GM18907 (cell line): Measurements from ENCODE around the gene HPCAL1.
A peak's percentile ranks its signal among the peaks of the same experiment; 100 is the strongest.

Experiments used
- ATAC-seq: cut with Tn5 transposase; IDR thresholded peaks from one replicate; pipeline ENCODE4 v1.9.1; 2021; ENCODE audit warnings: mild to moderate bottlenecking, moderate library complexity; ENCODE audit not compliant: unreplicated experiment

Gene HPCAL1

DNA sequence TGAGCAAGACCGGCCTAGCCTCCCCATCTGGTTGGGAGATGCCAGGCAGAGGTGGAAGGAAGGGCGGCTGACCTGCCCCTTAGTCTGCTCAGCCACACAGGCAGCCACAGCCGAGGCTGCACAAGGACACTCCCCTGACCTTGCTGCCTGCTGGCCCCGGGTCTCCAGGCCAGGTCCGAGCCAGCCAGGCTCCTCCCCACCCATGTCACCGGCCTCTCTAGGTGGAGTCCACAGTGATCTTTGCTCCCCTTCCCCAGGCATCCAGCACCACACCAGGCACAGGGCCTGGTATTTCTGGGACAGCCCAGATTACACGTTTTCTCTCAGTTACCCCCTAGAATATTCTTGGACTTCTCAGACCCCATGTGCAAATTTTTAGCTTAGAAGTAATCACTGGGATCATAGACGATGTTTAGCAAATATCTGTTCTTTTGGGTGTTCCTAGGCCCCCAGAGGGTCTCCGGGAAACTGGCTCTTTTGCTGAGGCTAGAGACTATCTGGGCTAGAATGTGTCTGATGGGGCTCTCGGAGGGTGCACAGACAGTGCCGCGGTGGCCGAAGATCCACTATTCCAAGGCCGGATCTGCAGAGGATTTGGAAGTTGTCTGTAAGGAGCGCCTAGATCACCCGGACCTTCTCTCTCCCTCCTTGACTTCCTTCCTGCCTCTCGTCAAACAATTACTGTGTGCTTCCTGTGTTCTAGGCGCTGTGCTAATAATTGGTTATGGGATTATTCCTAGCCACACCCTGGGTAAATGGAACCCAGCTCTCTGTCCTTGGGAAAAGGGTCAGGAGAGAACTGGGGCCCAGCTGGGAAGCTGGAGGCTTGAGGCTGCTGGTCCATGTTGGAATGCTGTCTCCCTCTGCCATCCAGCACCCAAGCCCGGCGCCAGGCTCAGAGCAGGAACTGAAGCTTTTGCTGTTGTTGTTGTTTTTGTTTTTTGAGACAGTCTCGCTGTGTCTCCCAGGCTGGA is 98.6 kb downstream of the HPCAL1 start:
- peak; percentile 4 for ATAC-seq

DNA sequence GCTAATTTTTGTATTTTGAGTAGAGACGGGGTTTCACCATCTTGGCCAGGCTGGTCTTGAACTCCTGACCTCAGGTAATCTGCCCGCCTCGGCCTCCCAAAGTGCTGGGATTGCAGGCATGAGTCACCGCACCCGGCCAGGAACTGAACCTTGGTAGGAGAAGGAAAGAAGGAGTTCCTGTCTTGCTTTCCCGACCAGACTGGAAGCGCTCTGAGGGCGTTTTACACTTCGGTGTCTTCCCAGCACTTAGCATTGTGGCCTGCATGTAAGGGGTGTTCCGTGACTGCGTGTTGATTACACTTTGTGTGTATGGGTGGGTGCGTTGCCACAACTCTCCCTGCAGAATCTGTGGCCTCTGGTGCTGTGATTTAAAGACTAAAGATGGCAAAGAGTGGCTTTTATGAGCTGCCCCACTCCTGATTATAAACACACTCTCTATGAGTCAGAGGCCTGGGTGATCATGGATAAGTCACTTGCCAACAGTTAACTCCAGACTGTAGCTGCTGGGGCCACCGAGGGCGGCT is 99.4 kb downstream of the HPCAL1 start:
- ATAC-seq = no peak

DNA sequence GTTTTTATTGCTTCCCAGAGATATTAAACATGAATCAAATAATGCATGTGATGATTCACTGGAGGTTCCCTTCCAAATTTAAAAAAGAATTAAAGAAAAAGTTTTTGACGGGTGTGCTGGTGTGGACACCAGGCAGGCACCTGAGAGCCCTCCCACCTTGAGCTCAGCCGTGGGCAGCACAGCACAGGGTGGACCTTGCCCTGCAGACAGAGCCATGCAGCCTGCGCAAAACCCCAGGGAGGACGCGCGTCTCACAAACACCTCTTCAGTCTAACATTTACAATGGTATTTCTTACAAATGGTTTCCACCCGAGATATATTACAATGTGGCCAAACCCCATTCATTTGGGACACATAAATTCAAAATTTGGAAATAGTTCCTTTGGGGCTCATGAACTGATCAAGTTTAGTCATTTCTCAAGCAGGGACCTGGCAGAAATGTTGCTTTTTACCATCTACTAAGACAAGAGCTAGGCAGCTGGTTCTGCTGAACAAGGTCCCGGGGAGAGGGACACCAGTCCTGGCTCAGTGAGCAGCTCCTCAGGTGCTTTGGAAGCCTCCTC is 100.0 kb downstream of the HPCAL1 start:
- ATAC-seq = no peak

DNA sequence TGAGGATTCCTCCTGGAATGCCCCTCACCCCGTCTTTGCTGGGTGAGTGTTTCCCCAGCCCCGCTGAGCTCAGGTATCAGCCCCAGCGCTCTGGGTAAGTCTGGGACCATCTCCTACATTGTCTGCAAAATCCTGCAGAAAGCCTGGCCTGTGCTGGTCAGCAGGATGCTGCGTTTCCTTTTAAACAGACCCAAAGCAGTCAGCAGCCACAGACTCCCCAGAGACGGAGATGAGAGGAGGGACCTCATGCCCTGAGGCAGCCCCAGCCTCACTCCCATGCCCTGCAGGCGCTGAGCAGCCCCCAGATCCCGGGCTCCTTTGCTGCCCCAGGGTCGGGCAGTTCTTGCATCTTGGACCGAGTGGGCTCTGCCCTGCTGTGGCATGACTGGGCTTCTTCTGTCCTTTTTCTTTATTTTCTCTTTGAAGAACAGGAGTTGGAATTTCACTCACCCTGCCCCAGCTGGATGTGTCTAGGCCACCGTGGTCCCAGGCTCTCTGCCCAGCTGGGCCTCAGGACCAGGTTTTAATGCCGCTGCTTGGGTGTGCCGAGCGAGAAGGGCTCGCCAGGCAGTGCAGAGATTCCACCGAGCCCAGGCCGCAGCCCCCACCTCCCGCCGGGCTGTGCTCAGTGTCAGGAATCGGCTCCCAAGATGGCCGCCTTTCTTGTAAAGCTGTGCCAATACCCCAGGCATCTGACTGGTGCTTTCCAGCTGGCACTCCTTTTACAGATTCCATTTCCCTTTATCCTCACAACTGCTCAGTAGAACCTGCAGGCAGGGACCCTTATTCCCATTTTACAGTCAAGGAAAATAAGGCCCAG is 101.8 kb downstream of the HPCAL1 start:
- no peak for ATAC-seq

DNA sequence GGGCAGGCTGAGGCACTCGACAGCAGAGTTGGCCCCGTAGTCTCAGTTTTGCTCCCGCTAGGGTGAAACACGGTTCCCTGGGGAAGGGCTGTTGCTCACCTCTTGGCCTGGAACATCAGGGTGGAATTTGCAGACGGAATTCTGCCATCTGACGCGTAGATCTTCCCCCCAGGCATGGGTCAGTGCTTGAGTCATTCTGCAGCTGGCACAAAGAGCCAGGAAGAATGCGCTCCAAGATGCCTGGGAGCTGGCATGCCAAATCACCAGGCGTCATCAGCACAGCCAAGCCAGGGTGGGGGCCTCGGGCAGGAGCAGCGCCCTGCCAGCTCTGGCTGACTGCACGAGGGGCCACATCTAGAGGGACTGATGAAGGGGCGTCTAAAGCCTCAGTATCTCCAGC is 102.7 kb downstream of the HPCAL1 start:
- ATAC-seq = no peak

DNA sequence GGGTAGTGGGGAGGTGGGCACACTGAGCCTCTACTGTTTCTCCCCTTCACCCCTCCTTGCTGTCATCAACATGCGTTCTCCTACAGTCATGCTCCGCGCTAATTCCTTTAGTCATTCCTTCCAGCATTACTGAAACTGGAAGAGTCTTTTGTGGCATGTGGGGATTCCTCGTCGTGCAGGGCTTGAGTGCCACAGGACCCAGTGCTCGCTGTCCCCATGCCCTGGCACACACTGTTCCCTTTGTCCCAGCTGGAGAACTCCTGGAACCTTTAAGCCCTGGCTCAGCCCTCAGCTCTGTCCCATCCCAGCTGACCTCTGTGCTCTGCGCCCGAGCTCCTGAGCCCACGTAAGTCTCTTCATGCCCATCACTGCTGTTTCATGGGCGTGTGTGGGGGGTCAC is 103.3 kb downstream of the HPCAL1 start:
- no peak for ATAC-seq

DNA sequence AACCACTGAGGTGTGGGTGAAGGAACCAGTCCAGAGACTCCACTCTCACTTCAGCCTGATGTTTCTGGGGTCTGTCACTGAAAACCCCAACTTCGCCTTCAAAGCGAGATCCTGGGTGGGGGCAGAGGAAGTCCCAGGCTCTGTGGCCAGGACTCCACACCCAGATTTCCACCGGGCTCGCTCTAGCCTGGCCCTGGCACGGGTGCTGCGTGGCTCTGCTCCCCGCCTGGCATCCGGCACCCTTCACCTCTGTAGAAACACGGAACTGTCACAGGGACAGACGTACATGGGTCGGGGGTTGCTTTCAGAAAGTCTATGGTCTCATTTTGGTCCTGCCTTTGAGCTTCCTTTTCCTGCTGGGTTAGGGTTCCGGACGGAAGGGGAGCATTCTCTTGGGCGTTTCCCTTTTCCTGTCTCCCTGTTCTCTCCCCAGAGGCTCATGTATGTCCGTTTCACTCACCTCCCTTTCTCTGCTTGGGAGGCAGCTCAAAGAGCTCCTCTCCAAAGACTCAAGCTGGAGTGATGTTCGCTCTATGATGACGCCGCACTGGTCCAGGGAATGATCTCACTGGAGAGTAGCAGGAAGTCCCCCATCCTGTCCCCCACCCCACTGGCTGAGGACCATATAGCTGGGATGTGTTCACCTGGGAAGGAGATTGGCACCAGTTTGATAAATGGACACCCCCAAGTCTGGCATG is 103.9 kb downstream of the HPCAL1 start:
- ATAC-seq = no peak

DNA sequence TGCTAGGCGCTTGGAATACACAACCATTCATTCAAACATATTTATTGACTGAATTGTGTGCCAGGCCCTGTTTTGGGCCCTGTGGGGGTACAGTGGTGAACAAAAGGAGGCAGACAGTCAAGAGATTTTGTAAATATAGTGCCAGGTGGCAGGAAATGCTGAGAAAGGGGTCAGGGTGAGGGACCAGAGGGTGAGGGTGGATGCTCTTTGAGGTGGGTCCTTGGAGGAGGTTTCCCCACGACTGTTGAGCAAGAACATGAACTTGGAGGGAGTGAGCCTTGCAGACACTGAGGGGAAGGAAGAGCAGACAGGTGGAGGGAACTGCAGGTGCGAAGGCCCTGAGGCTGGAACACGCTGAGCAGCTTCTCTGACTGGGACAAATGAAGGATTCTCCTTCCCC is 104.7 kb downstream of the HPCAL1 start:
- no peak for ATAC-seq

DNA sequence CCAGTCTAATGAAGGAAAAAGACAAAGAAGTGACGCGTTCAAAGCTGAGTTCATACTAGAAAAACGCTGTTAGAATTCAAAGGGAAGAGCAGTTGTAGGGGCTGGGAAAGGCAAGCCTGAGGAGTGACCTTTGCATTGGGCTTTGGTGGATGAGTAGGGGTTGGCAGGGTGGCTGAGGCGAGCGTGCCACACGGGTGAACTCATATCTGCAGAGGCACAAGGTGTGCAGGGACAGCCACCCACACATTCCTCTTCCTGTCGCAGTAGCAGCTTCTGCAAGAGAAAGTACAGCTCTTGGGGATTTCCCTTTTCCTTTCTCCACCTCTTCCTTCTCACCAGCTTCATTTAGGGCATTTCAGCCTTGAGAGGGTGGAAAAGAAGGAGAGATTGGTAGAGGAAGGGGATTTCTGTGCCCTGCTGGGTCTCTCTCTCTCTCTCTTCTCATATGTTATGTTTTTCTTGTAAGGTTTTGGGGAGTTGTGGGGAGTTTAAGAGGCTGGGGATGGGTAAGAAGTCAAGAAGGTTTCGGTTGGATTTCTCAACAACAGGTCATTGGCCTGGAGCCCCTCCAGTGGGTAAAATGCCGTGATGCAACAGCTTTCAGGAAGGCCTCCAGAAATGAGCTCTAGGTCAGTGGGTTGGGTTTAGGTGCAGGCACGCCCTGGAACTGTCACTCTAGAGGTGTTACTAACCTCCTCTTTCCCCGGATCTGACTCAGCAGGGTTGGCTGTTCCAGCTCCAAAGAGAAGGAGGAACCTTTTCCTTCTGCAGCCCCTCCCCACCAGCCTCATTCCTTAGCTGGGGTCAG is 105.3 kb downstream of the HPCAL1 start:
- peak; percentile 34 for ATAC-seq

DNA sequence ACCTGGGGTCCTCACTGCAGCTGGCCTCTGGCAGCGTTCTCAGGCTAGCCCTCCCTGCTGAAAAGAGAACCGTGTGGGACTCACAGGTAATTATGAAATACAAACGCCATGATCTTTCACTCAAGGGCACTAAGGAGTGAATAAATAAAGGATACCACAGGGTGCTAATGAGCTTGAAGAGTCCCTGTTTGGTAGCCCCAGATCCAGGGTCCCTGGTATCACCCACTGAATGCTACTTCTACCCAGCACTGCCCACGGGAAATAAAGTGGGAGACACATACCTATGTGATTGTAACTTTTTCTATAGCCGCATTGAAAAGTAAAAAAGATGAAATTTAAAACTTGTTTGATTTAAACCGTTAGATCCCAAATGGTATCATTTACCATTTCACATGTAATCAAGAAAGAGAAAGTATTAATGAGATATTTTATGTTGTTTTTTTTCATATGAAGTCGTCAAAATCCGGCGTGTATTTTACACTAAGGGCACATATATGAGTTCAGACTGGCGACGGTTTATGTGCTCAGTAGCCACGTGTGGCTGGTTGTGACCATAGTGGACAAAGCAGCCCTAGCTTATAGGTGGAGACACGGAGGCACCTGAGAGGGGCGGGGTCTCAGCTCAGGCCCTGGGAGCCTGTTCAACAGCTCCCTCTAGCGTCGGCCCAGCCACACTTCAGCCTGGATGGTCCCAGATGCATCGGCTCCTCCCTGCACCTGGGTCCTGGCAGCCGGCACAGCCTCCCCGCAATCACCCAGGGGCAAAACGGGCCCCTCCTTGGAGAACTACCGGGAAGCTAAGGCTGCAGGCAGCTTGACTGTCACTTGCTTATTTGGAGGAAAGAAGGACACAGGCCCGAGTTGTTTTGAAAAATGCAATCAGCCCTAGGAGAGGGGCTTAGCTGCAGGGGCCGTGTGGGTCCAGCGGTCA is 106.2 kb downstream of the HPCAL1 start:
- peak; percentile 46 for ATAC-seq

DNA sequence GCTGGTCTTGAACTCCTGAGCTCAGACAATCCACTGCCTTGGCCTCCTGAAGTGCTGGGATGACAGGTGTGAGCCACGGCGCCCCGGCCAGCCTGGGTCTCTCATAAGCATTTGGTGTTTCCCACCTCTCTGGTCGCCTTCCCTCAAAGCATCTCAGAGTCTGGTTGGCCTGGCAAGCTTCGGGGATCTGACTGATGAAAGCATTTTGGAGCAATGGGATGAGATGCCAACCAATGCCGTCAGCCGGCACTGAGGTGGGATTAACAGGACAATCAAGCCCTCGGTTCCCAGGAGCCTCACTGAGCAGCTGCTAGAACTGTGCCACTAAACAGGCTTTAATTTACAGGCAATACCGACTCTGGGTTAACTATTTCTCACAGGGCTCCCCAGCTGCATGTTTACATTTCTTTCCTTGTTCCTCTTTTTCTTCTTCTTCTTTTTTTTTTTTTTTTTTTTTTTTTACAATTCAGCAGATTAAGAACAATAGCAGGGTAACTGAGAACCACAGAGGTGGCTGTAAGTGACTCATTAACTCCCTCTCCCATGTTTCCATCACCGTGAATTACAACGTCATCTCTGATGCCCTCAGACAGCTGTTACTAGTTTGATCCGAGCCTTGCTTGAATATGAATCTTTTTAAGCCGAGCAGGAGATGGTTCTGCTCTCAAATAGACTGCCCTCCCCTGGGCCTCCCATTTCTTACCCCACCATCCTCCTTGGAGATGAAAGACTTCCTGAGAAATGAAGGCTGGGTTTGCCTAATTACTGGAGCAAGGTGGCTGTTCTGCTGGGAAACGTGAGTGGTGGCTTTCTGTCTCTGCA is 107.5 kb downstream of the HPCAL1 start:
- ATAC-seq = peak; percentile 75

DNA sequence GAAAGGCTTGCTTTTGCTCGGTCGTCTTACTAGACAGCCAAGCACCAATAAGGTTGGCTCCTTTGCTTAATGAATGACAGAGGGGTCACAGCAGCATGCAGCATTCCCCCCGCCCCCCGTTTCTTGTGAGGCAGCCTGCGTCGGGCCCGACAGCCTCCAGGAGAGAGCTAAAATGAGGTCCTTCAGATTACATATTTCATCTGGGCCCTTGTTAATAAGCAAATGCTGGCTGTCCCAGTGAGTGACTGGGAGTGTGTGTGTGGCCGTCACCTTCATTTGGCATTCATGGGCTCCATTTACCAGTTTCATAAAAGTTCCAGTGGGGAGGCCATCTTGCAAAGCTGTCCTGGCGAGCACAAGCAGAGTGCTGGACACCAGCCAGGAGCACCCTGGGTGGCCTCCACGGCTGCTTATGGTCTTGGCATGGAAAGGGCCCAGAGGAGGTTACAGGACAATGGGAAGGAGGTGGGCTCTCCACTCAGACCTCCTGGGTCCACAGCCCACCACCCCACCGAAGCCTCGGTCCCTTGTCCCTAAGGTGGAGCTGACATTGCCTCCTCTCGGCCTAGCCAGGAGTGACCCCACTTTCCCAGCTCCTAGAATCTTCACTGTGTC is 108.2 kb downstream of the HPCAL1 start:
- ATAC-seq = peak; percentile 2

DNA sequence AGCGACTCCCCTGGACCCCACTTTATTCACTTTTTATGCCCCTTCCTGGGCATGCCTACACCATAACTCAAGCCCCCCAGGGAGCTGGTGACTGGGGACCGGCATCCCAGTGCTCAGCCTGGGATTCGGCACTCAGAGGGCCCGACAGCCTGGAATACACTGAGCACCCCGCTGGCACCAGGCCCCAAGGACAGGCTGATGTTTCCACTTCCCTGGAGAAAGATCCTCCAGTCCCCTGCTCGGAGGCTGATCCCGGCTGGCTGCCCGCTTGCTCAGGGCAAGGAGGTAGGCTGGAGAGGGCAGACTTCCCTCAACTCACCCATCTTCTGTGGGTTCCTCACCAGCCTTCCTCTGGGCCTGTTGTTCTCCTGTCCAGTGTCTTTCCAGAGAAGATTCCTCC is 108.9 kb downstream of the HPCAL1 start:
- no peak for ATAC-seq

DNA sequence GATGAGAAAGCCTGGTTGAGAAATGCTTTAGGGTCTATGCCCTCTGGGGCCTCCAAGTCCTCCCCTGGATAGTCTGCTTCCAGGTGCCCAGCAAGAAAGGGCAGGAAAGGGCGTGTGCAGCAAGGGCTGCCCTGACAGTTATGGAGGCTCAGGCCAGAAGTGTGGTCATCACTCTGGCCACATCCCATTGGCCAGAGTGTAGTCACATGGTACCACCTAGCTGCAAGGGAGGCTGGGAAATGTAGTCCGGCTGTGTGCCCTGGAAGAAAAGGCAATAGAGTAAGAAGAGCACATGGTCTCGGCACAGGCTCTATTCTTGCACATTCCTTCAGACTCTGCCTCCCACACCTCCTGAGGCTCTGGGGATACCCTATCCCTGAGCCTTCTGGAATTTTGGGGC is 109.7 kb downstream of the HPCAL1 start:
- no peak for ATAC-seq

DNA sequence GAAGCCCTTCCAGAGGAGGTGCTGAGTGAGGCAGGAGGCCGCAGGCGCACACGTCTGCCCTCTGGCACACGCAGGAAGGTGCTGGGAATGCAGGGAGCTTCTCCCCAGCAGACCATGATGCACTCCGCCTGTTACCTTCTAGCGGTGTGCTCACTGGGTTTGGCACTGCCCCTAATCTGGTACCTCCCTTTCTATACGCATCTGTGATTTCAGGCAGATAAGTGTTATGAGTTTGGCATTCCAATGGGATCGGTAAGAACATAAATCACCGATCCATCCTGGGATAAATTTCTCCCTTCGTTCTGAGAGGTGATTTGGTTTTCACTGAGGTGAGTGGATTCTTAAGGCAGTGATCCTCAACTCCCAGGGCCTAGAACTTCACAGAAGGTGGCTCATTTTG is 110.8 kb downstream of the HPCAL1 start:
- no peak for ATAC-seq

DNA sequence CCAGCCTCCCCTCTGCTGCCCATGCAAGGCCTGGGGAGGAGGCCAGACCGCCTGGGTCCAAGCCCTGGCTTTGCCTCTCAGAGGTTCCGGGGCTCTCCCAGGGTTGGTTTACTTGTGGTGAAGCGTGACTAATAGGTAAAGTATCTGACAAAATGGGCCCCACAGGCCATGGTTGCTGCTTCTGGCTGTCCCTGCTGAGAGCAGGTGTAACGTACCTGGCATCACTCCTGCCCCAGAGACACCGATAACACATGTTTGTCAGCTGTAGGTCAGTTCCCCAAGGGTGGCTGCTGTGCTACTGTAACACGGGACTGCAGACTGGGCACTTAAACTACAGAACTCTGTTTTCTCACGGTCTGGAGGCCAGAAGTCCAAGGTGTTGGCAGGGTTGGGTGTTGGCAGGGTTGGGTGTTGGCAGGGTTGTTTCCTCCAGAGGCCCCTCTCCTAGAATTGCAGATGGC is 111.3 kb downstream of the HPCAL1 start:
- no peak for ATAC-seq

DNA sequence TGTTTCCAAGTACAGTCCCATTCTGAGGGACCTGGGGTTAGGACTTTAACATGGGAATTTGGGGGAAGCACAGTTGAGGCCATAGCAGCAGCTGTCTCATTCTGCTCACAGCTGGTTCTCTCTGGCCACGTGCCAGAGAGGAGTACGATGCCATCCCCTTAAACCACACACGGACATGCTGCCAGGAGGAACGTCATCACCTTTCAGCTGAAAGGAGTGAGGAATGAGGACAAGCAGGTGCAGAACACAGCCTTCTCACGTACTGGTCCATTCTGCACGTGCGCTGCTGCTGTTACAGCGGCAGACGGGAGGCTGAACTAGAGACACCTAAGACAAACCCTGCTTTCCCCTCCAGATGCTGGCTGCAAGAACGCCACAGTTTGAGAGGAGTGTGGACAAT is 111.9 kb downstream of the HPCAL1 start:
- no peak for ATAC-seq
